LNCaP clone FGC (cell line): Measurements from ENCODE around the gene LOXL3.

Experiments
- DNase-seq: peaks from one replicate; pipeline ENCODE4 v3.0.0-alpha.2; 2011; ENCODE audit warnings: low read depth
- H3K4me3 ChIP-seq: 2 replicates; pipeline ENCODE4 v1.5.1; 2011; ENCODE audit warnings: mild to moderate bottlenecking, low read depth, low read length, control low read depth
- TF ChIP-seq, protein P1 (sequence below): IDR thresholded peaks from 2 replicates; pipeline ENCODE4 v1.5.1; 2012; ENCODE audit warnings: mild to moderate bottlenecking; ENCODE audit not compliant: control insufficient read depth, insufficient read depth; ENCODE audit errors: extremely low read depth

LOXL3 gene

DNA sequence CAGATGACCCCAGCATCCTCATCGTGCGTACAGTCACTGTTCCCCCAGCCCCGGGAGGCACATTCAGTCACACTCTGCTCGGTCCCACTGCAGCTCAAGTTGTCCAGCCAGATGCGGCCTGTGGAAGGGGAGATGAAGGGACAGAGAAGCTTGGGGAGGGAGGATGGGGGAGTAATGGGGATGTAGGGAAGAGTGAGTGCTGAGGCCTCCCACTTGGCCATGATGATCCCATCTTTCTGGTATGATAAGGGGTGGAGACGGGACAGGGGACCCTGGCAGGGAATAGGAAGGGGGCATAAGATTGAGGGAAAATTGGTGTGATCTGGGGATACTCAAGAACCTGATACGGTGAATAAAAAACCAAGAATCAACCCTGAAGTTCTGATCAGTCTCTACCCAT, 3.5 kb downstream of the LOXL3 start:
- no peak for DNase-seq
- H3K4me3 ChIP-seq: no peak overlapping the region; the same call in 1 of the 2 replicates
- TF ChIP-seq, protein P1, sequence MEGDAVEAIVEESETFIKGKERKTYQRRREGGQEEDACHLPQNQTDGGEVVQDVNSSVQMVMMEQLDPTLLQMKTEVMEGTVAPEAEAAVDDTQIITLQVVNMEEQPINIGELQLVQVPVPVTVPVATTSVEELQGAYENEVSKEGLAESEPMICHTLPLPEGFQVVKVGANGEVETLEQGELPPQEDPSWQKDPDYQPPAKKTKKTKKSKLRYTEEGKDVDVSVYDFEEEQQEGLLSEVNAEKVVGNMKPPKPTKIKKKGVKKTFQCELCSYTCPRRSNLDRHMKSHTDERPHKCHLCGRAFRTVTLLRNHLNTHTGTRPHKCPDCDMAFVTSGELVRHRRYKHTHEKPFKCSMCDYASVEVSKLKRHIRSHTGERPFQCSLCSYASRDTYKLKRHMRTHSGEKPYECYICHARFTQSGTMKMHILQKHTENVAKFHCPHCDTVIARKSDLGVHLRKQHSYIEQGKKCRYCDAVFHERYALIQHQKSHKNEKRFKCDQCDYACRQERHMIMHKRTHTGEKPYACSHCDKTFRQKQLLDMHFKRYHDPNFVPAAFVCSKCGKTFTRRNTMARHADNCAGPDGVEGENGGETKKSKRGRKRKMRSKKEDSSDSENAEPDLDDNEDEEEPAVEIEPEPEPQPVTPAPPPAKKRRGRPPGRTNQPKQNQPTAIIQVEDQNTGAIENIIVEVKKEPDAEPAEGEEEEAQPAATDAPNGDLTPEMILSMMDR: no peak

DNA sequence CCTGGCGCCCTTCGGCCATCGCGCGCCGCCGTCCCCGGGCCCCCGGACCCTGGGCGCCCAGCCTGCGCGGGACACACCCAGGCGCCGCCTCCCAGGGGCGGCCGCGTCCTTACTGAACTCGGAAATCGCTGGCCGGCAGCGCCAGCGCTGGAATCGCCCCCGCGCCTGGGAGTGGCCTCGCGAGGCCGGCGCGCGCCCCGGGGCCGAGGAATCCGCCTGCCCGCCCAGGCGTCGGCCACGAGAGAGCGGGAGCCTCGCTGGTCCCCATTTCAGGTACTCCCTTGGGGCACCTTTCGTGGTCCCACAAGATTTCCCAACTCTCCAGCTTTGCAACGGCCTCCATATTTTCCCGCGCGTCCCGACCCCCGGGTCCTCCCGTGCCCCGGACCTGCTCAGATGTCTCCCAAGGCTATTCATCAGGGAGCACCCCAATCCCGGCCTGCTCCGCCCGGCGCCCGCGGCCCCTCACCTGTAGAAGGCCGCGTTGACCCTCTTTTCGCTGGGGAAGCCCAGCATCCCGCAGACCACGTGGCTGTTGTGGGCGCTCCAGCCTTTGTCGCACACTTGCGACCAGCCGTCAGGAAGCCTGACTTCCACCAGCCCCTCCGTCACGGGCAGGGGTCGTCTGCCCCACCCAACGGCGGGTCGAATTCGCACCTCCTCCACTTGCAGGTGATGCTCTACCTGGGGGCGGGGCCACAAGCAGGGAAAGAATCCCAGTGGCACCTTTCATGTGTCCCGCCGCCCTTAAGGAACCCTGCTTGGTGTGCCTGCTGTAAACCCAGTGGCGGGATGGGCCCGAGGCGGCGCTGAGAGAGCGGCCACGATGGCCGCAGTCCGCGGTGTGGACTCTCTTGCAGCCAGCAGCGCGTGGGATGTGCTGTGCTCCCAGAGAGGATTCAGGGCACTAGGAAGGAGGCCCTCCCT, 4.6 kb downstream of the LOXL3 start:
- TF ChIP-seq, protein P1: no peak
- peak overlapping the region; percentile 60 for H3K4me3 ChIP-seq
- no peak for DNase-seq

DNA sequence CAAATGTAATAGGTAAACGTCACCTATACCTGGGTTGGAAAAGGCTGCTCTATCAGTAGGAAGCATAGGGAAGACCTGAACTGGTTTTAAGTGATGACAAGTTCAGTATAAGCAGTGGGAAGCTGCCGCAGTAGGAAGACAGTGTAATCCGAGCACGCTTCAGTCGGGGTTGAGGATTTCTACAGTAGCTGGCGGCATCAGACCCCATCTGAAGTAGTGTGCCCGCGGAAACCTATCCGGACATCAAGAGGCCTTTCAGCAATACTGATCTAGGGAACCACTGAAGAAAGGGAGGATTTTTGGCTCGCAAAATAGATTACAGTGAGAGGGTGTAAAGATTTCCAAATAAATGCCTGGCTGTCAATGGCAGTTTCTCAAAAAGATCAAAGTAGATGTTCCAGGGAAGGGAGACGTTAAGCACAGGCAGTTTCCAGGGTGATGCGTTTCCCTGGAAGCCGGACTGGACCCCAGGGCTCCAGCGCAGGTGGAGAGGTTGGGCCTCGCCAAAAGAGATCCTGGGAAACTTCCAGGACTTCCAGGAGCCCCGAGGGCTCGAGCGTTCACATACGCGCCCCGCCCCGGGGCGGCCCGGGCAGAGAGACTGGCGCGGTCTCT, 5.3 kb downstream of the LOXL3 start:
- TF ChIP-seq, protein P1: no peak
- peak overlapping the region; percentile 60 for H3K4me3 ChIP-seq
- no peak for DNase-seq

DNA sequence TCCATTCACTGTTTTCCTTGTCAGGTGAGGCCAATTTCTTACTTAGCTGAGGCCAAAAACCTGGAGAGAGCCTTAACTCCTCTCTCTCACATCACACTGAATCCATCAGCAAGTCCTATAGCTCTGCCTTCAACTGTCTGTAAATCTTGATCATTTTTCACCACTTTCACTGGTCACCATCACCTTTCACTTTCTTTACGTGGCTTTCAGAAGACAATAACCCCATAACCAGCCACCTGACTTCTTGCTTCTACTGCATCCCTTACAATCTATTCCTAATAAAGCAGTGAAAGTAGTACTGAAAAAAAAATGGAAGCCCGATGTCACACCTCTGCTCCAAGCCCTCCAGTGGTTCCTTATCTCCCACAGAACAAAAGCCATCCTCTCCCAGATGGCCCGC, 7.7 kb downstream of the LOXL3 start:
- DNase-seq: no peak
- TF ChIP-seq, protein P1: no peak
- no peak overlapping the region for H3K4me3 ChIP-seq

DNA sequence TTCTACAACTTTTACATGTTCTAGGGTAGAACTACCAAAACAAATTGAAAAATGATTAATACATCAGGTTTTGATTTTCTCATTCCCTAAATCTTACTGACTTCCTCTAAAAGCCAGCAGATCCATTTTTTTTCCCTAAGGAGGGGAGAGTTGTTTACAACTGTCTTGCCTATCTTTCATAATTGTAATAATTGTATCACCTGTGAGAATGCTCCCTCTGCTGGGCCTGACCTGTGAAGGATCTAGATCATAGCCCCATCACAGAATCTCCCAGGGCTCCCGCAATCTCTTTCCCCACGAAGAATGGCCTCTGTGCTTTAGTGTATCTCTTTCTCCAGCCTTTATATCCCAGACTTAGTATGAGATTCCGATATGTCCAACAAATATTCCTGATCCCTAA, 9.1 kb downstream of the LOXL3 start:
- TF ChIP-seq, protein P1: 0 out of 2 replicates have a peak, but pooled peaks have one; percentile 20
- no peak overlapping the region for H3K4me3 ChIP-seq
- DNase-seq: no peak

DNA sequence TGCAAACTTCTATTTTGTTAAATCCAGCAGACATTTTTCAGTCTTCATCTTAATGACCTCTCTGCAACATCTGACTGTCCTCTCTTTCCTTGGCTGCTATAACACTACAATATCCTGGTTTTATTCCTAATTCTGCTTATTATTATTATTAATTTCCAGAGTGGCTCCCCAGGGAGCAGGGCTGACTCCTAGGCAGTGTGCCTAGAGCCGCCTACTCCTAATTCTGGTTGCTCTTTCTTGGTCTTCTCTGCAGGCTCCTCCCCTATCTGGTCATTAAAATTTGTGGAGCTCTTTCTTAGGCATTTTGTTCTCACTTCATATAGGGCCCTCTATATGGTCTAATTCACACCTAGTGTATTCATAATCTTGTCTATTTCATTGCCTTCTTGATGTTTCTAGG, 10.8 kb downstream of the LOXL3 start:
- no peak overlapping the region for H3K4me3 ChIP-seq
- TF ChIP-seq, protein P1: no peak
- DNase-seq: no peak
